IMR-90 (cell line): ENCODE data around the gene ROR2.

Experiments used
- BHLHE40 ChIP-seq: fragments of 150-350 bp; IDR thresholded peaks from 2 replicates; pipeline ENCODE4 v1.6.1; 2016; ENCODE audit warnings: mild to moderate bottlenecking, low read depth, low read length
- CHD1 ChIP-seq: IDR thresholded peaks from 2 replicates; pipeline ENCODE4 v1.6.1; 2012; ENCODE audit warnings: low read depth, low read length, improper control_type of control experiment
- CTCF ChIP-seq: conservative IDR thresholded peaks from 2 replicates; pipeline ENCODE4 v1.5.1; 2012; ENCODE audit warnings: mild to moderate bottlenecking, low read depth, low read length, improper control_type of control experiment
- ELK1 ChIP-seq: fragments of 150-350 bp; IDR thresholded peaks from 2 replicates; pipeline ENCODE4 v1.6.1; 2016; ENCODE audit warnings: low read depth, mild to moderate bottlenecking, low read length, moderate library complexity, borderline replicate concordance
- FOS ChIP-seq: fragments of 150-350 bp; IDR thresholded peaks from 2 replicates; pipeline ENCODE4 v1.6.1; 2016; ENCODE audit warnings: low read depth, low read length
- MAFK ChIP-seq: IDR thresholded peaks from 2 replicates; pipeline ENCODE4 v1.6.1; 2012; ENCODE audit warnings: low read depth, low read length, improper control_type of control experiment
- MXI1 ChIP-seq: IDR thresholded peaks from 2 replicates; pipeline ENCODE4 v1.6.1; 2012; ENCODE audit warnings: low read depth, mild to moderate bottlenecking, low read length, moderate library complexity, borderline replicate concordance
- NFE2L2 ChIP-seq: fragments of 150-350 bp; IDR thresholded peaks from 2 replicates; pipeline ENCODE4 v1.6.1; 2016; ENCODE audit warnings: low read depth, mild to moderate bottlenecking, low read length
- POLR2A ChIP-seq: IDR thresholded peaks from 2 replicates; pipeline ENCODE4 v1.6.1; 2012; ENCODE audit warnings: mild to moderate bottlenecking, low read depth, low read length
- RAD21 ChIP-seq: IDR thresholded peaks from 2 replicates; pipeline ENCODE4 v1.6.1; 2012; ENCODE audit warnings: low read length, improper control_type of control experiment
- RCOR1 ChIP-seq: IDR thresholded peaks from 2 replicates; pipeline ENCODE4 v1.6.1; 2012; ENCODE audit warnings: mild to moderate bottlenecking, low read length, improper control_type of control experiment; ENCODE audit not compliant: insufficient replicate concordance
- RFX5 ChIP-seq: IDR thresholded peaks from 2 replicates; pipeline ENCODE4 v1.8.0; 2012; ENCODE audit warnings: low read depth, mild to moderate bottlenecking, low read length, moderate library complexity
- SMC3 ChIP-seq: fragments of 150-350 bp; IDR thresholded peaks from 2 replicates; pipeline ENCODE4 v1.6.1; 2016; ENCODE audit warnings: low read depth, mild to moderate bottlenecking, antibody characterized with exemption, low read length, moderate library complexity
- TF ChIP-seq, protein P1 (sequence below): fragments of 150-350 bp; IDR thresholded peaks from 2 replicates; pipeline ENCODE4 v1.6.1; 2017; ENCODE audit warnings: mild to moderate bottlenecking, antibody characterized with exemption, low read length, low read depth

GRCh38 chr9:91567642-91568274 is 382.3 kb downstream of the ROR2 start:
- TF ChIP-seq CTCF (no peak), RAD21 (no peak), POLR2A (no peak), SMC3 (no peak), FOS (no peak), BHLHE40 (no peak), ELK1 (no peak), RCOR1 (no peak), MXI1 (no peak), CHD1 (no peak), NFE2L2 (no peak), MAFK (no peak), RFX5 (no peak)
- TF ChIP-seq, protein P1, sequence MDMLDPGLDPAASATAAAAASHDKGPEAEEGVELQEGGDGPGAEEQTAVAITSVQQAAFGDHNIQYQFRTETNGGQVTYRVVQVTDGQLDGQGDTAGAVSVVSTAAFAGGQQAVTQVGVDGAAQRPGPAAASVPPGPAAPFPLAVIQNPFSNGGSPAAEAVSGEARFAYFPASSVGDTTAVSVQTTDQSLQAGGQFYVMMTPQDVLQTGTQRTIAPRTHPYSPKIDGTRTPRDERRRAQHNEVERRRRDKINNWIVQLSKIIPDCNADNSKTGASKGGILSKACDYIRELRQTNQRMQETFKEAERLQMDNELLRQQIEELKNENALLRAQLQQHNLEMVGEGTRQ, result no peak
